GM19240 (cell line): Measurements from ENCODE around the gene BMPR1A.
A peak's percentile ranks its signal among the peaks of the same experiment; 100 is the strongest.

Source experiments
- DNase-seq: peaks from one replicate; pipeline ENCODE4 v3.0.0; 2011; ENCODE audit warnings: low spot score; ENCODE audit not compliant: insufficient read length

The BMPR1A gene

GRCh38 chr10:86756511-86757112 is at the start of gene BMPR1A:
Gene BMPR1A (plus strand): TSS chr10:86756619. CDS start chr10:86876019, 119,400 bp downstream.
- no peak for DNase-seq

GRCh38 chr10:86706977-86707376 is 49.4 kb upstream of the BMPR1A start:
- no peak for DNase-seq

GRCh38 chr10:86707505-86707904 is 48.9 kb upstream of the BMPR1A start:
- DNase-seq, result no peak

- DNase-seq, result no peak
These were observed 48.2 kb upstream of the BMPR1A start for GRCh38 chr10:86708068-86708782.

- DNase-seq, result no peak
These were observed 47.5 kb upstream of the BMPR1A start for GRCh38 chr10:86708783-86709380.

GRCh38 chr10:86709396-86710185 is 46.8 kb upstream of the BMPR1A start:
- DNase-seq, result no peak

GRCh38 chr10:86710987-86711512 is 45.4 kb upstream of the BMPR1A start:
- DNase-seq, result peak; percentile 95

- DNase-seq, result peak; percentile 75
These were observed 44.7 kb upstream of the BMPR1A start for GRCh38 chr10:86711513-86712316.

GRCh38 chr10:86712317-86712707 is 44.1 kb upstream of the BMPR1A start:
- DNase-seq, result peak; percentile 73

GRCh38 chr10:86715156-86715795 is 41.1 kb upstream of the BMPR1A start:
- no peak for DNase-seq

GRCh38 chr10:86715836-86716235 is 40.6 kb upstream of the BMPR1A start:
- DNase-seq, result no peak

GRCh38 chr10:86716466-86716865 is 40.0 kb upstream of the BMPR1A start:
- DNase-seq, result no peak

GRCh38 chr10:86718556-86718955 is 37.9 kb upstream of the BMPR1A start:
- DNase-seq, result no peak

GRCh38 chr10:86721232-86721631 is 35.2 kb upstream of the BMPR1A start:
- DNase-seq, result no peak

GRCh38 chr10:86723009-86723408 is 33.4 kb upstream of the BMPR1A start:
- DNase-seq, result no peak

- no peak for DNase-seq
These were observed 32.0 kb upstream of the BMPR1A start for GRCh38 chr10:86724445-86724844.

GRCh38 chr10:86725980-86726676 is 30.3 kb upstream of the BMPR1A start:
- DNase-seq, result no peak

GRCh38 chr10:86726677-86726999 is 29.8 kb upstream of the BMPR1A start:
- DNase-seq, result no peak

- no peak for DNase-seq
These were observed 28.9 kb upstream of the BMPR1A start for GRCh38 chr10:86727470-86727869.

- no peak for DNase-seq
These were observed 28.4 kb upstream of the BMPR1A start for GRCh38 chr10:86728056-86728455.
